WERI-Rb-1 (cell line): ENCODE results near the gene TNFSF8.
A peak's percentile ranks its signal among the peaks of the same experiment; 100 is the strongest.

Experiments
- DNase-seq: peaks from one replicate; pipeline ENCODE4 v3.0.0-alpha.2; 2020
- H3K27ac ChIP-seq: fragments of 250-450 bp; sonication (Bioruptor Pico); 2 replicates; pipeline ENCODE4 v1.5.1; 2020; ENCODE audit warnings: mild to moderate bottlenecking, moderate library complexity
- H3K27me3 ChIP-seq: fragments of 250-450 bp; sonication (Bioruptor Pico); 2 replicates; pipeline ENCODE4 v1.5.1; 2021; ENCODE audit warnings: mild to moderate bottlenecking, low read depth, moderate library complexity; ENCODE audit not compliant: insufficient read depth, severe bottlenecking
- H3K36me3 ChIP-seq: fragments of 250-450 bp; sonication (Bioruptor Pico); 2 replicates; pipeline ENCODE4 v1.5.1; 2020; ENCODE audit warnings: mild to moderate bottlenecking, moderate library complexity
- H3K4me3 ChIP-seq: 2 replicates; pipeline ENCODE4 v1.5.1; 2011; ENCODE audit warnings: low read depth, mild to moderate bottlenecking, control low read depth, low read length
- H3K9me3 ChIP-seq: fragments of 250-450 bp; sonication (Bioruptor Pico); 2 replicates; pipeline ENCODE4 v1.5.1; 2021; ENCODE audit warnings: mild to moderate bottlenecking, moderate library complexity; ENCODE audit not compliant: severe bottlenecking
- CTCF ChIP-seq: IDR thresholded peaks from 2 replicates; pipeline ENCODE4 v1.5.1; 2011; ENCODE audit warnings: low read depth, mild to moderate bottlenecking, control low read depth, inconsistent platforms, low read length

The TNFSF8 gene, protein sequence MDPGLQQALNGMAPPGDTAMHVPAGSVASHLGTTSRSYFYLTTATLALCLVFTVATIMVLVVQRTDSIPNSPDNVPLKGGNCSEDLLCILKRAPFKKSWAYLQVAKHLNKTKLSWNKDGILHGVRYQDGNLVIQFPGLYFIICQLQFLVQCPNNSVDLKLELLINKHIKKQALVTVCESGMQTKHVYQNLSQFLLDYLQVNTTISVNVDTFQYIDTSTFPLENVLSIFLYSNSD

DNA sequence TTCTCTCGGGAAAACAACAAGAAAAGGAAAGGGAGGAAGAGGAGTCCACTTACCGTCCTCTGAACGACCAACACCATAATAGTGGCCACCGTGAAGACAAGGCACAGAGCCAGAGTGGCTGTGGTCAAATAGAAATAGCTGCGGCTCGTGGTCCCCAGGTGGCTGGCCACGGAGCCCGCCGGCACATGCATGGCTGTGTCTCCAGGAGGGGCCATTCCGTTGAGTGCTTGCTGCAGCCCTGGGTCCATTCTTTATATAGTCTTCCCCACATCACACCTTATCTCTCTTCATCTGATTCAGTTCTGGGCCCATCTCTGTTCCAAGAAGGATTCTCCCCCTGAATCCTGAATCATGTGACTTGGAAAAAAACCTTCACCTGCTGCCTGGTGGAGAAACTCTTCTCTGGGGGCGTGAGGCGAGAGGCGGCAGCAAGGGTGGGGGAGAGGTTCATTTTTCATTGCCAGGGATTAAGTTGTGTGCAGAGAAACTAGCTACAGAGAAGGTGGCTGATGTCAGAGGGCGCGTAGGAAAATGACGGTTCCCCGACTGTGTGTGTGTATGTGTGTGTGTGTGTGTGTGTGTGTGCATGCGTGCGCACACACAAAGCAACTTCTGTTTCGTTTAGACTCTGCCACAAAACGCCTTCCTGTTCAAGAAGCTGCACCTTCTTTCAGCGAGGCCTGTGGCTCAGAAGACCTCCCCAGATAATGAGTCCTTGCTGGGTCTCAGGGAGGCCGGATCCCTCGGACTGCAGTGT, at the start of gene TNFSF8:
TSS of gene TNFSF8 (minus strand) at position 536 of the 757 bp plus-strand sequence. CDS start at position 248, 288 bp downstream.
- TF ChIP-seq CTCF, result no peak
- Histone ChIP-seq H3K4me3 (no peak within 1 kb of the TSS), H3K9me3 (no peaks in the 10 kb centered on the region), H3K27ac (no peak within 1 kb of the TSS), H3K27me3 (no peaks in the 10 kb centered on the region), H3K36me3 (no peaks in the 10 kb centered on the region)
- DNase-seq, result no peak

- Histone ChIP-seq H3K27ac (no peak overlapping the region), H3K9me3 (peaks cover 5% of the 10 kb centered on the region), H3K4me3 (no peak overlapping the region), H3K36me3 (no peaks in the 10 kb centered on the region), H3K27me3 (no peaks in the 10 kb centered on the region)
- TF ChIP-seq CTCF, result no peak
- DNase-seq, result no peak
Observed at GRCh38 chr9:114973216-114973615, 42.8 kb upstream of the TNFSF8 start.

DNA sequence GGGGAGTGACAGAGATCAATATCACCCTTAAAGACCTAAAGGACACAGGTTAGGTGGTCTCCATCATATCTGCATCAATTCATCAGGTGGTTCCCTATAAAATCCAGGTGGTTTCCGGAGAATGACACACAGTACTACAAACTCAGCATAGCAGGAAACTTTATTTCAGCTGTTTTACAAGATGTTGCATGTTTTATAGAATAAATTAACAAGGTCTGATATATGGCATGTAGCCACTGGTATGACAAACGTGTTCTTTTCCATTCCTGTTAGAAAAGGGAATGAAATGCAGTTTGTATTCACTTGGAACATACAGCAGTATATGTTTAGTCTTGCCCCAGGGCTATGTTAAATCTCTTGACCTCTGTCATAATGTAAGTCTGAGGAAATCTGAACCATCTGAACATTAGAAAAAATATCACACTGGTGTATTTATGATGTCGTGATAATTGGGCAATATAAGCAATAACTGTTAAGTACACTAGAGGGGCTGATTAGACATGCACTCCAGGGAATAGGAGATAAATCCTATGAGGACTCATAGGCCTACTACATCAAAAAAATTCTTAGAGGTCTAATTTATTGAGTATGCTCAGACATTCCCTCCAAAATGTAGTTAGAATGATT, 42.2 kb upstream of the TNFSF8 start:
- no peaks in the 10 kb centered on the region for H3K36me3 ChIP-seq

GRCh38 chr9:114969269-114969668, 38.9 kb upstream of the TNFSF8 start:
- Histone ChIP-seq H3K27ac (no peak overlapping the region), H3K4me3 (no peak overlapping the region), H3K9me3 (no peaks in the 10 kb centered on the region), H3K36me3 (no peaks in the 10 kb centered on the region), H3K27me3 (no peaks in the 10 kb centered on the region)
- TF ChIP-seq CTCF, result no peak
- no peak for DNase-seq

More for the DNA sequence above, 42.2 kb upstream of the TNFSF8 start:
- TF ChIP-seq CTCF, result no peak
- Histone ChIP-seq H3K27ac (no peak overlapping the region), H3K27me3 (no peaks in the 10 kb centered on the region), H3K4me3 (no peak overlapping the region), H3K9me3 (peaks cover 5% of the 10 kb centered on the region)
- no peak for DNase-seq

DNA sequence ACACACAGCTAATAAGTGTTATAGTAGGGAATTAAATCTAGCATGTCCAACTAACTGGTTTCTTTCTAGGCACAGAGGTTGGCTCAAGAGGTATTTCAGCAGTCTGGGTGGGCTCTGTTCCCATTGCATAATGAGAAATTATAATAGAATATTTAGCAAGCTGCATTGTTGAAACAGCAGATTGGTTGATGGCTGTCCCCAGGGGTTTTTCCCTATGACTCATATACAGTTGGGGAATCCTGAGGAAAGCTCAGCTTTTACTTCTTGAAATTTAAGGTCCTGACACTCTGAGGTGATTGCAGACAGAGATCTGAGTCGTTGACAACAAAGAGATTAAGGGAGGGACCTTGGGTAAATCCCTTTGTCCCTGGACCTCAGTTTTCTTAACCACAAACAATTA, 38.3 kb upstream of the TNFSF8 start:
- Histone ChIP-seq H3K27ac (no peak overlapping the region), H3K36me3 (no peaks in the 10 kb centered on the region), H3K27me3 (no peaks in the 10 kb centered on the region), H3K9me3 (peaks cover under 1% of the 10 kb centered on the region), H3K4me3 (no peak overlapping the region)
- no peak for TF ChIP-seq CTCF
- DNase-seq, result peak; percentile 16
